Spleen (tissue), 11 donors: Measurements from ENCODE around the gene PAQR4. TPM values are rescaled to one million over a fixed set of nuclear protein-coding genes. Genes with fewer than 3 reads are reported as not detected.
A peak's percentile ranks its signal among the peaks of the same experiment; 100 is the strongest.

ENCODE experiments used
- DNase-seq: peaks from one replicate; pipeline ENCODE4 v3.0.0-alpha.2; 2020
- H3K27ac ChIP-seq, 8 donors: fragments of 200-600 bp; sonication (generic) in 7 of 8; 1 replicate in 4 of 8; 2 replicates in 4 of 8; pipeline versions ENCODE4 v1.5.0 to v1.8.0; 2016 to 2021; ENCODE audit warnings: inconsistent platforms in 4 of 8, mild to moderate bottlenecking in 4 of 8, moderate library complexity in 1 of 8
- H3K27me3 ChIP-seq, 7 donors: fragments of 200-600 bp; sonication (generic) in 6 of 7; replicated peaks in 1 of 7; 1 replicate in 4 of 7; 2 replicates in 3 of 7; pipeline versions ENCODE4 v1.5.0 to v1.8.0; 2016 to 2021; ENCODE audit warnings: inconsistent platforms in 3 of 7, mild to moderate bottlenecking in 1 of 7
- H3K36me3 ChIP-seq, 6 donors: fragments of 200-600 bp; sonication (generic) in 5 of 6; 1 replicate in 4 of 6; 2 replicates in 2 of 6; pipeline versions ENCODE4 v1.5.0 to v1.8.0; 2016 to 2021; ENCODE audit warnings: inconsistent platforms in 2 of 6
- H3K4me1 ChIP-seq, 6 donors: fragments of 200-600 bp; sonication (generic) in 5 of 6; 1 replicate in 3 of 6; 2 replicates in 3 of 6; pipeline versions ENCODE4 v1.5.0 to v1.8.0; 2016 to 2021; ENCODE audit warnings: inconsistent platforms in 3 of 6
- H3K4me3 ChIP-seq, 8 donors: fragments of 200-600 bp; sonication (generic) in 7 of 8; 1 replicate in 4 of 8; 2 replicates in 4 of 8; pipeline versions ENCODE4 v1.5.0 to v1.8.0; 2016 to 2021; ENCODE audit warnings: inconsistent platforms in 4 of 8, mild to moderate bottlenecking in 4 of 8, moderate library complexity in 2 of 8
- H3K9me3 ChIP-seq, 8 donors: fragments of 200-600 bp; sonication (generic) in 7 of 8; 1 replicate in 4 of 8; 2 replicates in 4 of 8; pipeline versions ENCODE4 v1.5.0 to v1.8.0; 2016 to 2021; ENCODE audit warnings: inconsistent platforms in 4 of 8
- POLR2A ChIP-seq, 3 donors: fragments of 450-650 bp; IDR thresholded peaks; one replicate each; pipeline ENCODE4 v1.5.1; 2017; ENCODE audit warnings: antibody characterized with exemption in 3 of 3, mild to moderate bottlenecking in 1 of 3
- POLR2AphosphoS5 ChIP-seq, 3 donors: sonication (generic); formaldehyde crosslinking; IDR thresholded peaks; one replicate each; pipeline ENCODE4 v1.5.1; 2017; ENCODE audit warnings: antibody characterized with exemption in 3 of 3
- WGBS, 5 donors: extraction: QIAGEN DNeasy Blood & Tissue Kit in 3 of 5; methylation state at CpG; one replicate each; pipeline versions ENCODE4 v1.1.5 to v1.1.7; 2013 to 2018; 5-methylcytosine and 5-hydroxymethylcytosine counted together
- intact Hi-C: fragments of 100-400 bp; cut with DNase I; formaldehyde crosslinking; loops from one replicate; pipeline ENCODE4 v1.15.0; 2023; ENCODE audit warnings: low total_unique reads
- polyA plus RNA-seq, 3 donors: library from polyadenylated mRNA; stranded (reverse); fragments of 200-250 nt; gene quantifications; one replicate each; pipeline ENCODE4 v1.2.1, GENCODE V29; 2013
- total RNA-seq, 7 donors: library from RNA; depleted of rRNA in 3 of 7; stranded (reverse); fragments of >200 nt in 3 of 7; fragmentation: NEBNext Ultra II Directional in 4 of 7; extraction: Animal tissue kit (Norgen Biotek cat#: 25700) in 4 of 7; gene quantifications; one replicate each; pipeline versions ENCODE4 v1.1.0 to v1.2.1, GENCODE V29; 2016 to 2021
- TF ChIP-seq, protein P1 (sequence below), 11 experiments: fragments of 200-600 bp in 7 of 11; fragments of 450-650 bp in 4 of 11; sonication (generic) in 4 of 11; IDR thresholded peaks in 8 of 11; conservative IDR thresholded peaks in 3 of 11; 1 replicate in 7 of 11; 2 replicates in 4 of 11; pipeline versions ENCODE4 v1.4.0 to v1.8.0; 2016 to 2021; ENCODE audit warnings: antibody characterized with exemption in 11 of 11, inconsistent platforms in 4 of 11, mild to moderate bottlenecking in 1 of 11
- donor health status: healthy with polysubstance abuse.
- donor health status: DM: no; HTN: no; CAD: no; lungs with moderate emphysema.
- donor health status: DM: no; HTN: no; CAD: no.
- donor health status: Bipolar disorder and iron deficiency.
- donor health status: healthy.
- donor health status: DM: no; HTN: no; CAD: no.
- donor health status: DM: yes; HTN: yes; CAD: no.

Gene PAQR4
- total and polyA plus RNA-seq, 10 donors = 2.1 to 9.0 (median 6.3) TPM

DNA sequence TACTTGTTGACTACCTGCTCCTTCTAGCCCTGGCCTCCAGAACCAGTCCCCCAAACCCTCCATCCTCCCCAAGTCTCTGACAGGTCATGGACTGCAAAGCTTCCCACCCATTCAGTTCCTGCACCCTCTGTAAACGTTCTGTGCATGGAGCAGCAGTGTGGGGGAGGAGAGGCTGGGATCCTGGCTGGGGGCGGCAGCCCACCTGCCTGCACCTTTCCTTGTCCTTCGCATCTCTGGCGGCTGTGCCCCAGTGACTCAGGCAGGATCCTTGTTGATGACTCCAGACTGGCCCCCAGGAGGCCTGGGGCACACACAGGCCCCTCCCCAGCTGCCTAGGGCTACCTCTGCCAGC is 12.7 kb downstream of the PAQR4 start:
- 65 to 85% (median 75%) methylated on average over 4 of the region's 4 CpGs for WGBS, 5 donors
- H3K9me3 ChIP-seq = no peaks in the 10 kb centered on the region
- intact Hi-C loops = no loop called here

DNA sequence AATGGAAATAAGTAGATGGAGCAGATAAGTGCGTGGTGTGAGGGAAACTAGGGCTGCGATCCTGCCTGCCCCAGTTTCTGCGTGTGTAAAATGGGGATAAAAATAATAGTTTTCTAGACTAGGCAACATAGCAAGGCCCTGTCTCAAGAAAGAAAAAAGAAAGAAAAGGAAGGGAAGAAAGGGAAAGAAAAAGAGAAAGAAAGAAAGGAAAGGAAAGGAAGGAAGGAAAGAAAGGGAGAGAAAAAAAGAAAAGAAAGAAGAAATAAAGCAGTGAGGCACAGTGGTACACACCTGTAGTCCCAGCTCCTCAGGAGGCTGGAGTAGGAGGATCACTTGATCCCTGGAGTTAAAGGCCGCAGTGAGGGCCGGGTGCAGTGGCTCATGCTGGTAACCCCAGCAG is 13.3 kb downstream of the PAQR4 start:
- Histone ChIP-seq H3K27ac (no peak overlapping the region), H3K4me3 (no peak overlapping the region), H3K4me1 (peaks cover 16 to 65% (median 38%) of the 10 kb centered on the region in 6 donors), H3K36me3 (peaks cover 0 to 4% (median 0%) of the 10 kb centered on the region in 6 donors), H3K9me3 (no peaks in the 10 kb centered on the region), H3K27me3 (peaks cover 0 to 32% (median 5%) of the 10 kb centered on the region in 7 donors)
- no peak for DNase-seq
- TF ChIP-seq POLR2A (IDR thresholded peaks at IDR 0.05) (no peak), POLR2AphosphoS5 (IDR thresholded peaks at IDR 0.05) (no peak)
- TF ChIP-seq, protein P1, sequence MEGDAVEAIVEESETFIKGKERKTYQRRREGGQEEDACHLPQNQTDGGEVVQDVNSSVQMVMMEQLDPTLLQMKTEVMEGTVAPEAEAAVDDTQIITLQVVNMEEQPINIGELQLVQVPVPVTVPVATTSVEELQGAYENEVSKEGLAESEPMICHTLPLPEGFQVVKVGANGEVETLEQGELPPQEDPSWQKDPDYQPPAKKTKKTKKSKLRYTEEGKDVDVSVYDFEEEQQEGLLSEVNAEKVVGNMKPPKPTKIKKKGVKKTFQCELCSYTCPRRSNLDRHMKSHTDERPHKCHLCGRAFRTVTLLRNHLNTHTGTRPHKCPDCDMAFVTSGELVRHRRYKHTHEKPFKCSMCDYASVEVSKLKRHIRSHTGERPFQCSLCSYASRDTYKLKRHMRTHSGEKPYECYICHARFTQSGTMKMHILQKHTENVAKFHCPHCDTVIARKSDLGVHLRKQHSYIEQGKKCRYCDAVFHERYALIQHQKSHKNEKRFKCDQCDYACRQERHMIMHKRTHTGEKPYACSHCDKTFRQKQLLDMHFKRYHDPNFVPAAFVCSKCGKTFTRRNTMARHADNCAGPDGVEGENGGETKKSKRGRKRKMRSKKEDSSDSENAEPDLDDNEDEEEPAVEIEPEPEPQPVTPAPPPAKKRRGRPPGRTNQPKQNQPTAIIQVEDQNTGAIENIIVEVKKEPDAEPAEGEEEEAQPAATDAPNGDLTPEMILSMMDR (IDR thresholded peaks at IDR 0.05 in 8 of 11, conservative IDR thresholded peaks at IDR 0.05 in 3 of 11) = no peak
- 91 to 95% (median 92%) methylated on average over 5 of the region's 5 CpGs for WGBS, 5 donors
- intact Hi-C loops = no loop called here

More for the DNA sequence above, 12.7 kb downstream of the PAQR4 start:
- Histone ChIP-seq H3K36me3 (peaks cover 0 to 9% (median 0%) of the 10 kb centered on the region in 6 donors), H3K27ac (peak overlapping the region in 1 of 8 donors; percentile 91), H3K4me3 (no peak overlapping the region), H3K27me3 (peaks cover 0 to 26% (median 5%) of the 10 kb centered on the region in 7 donors), H3K4me1 (peaks cover 16 to 65% (median 38%) of the 10 kb centered on the region in 6 donors)
- DNase-seq = no peak
- TF ChIP-seq, protein P1 (IDR thresholded peaks at IDR 0.05 in 8 of 11, conservative IDR thresholded peaks at IDR 0.05 in 3 of 11) = no peak
- TF ChIP-seq POLR2A (IDR thresholded peaks at IDR 0.05) (no peak), POLR2AphosphoS5 (IDR thresholded peaks at IDR 0.05) (no peak)

DNA sequence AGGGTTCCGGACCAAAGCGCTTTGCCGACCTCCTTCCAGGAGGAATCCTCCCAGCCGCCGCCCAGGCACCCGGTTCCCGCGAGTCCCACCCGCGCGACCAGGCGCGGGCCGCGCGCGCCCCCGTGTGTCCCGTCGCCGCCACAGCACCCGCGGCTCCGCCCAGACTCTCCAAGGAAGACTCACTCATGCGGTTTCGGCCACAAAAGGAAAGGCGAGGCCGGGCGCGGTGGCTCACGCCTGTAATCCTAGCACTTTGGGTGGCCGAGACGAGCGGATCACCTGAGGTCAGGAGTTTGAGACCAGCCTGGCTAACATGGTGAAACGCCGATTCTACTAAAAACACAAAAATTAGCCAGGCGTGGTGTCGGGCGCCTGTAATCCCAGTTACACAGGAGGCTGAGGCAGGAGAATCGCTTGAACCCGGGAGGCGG is 14.6 kb downstream of the PAQR4 start:
- H3K4me3 ChIP-seq = peak overlapping the region in 5 of 8 donors; percentile 4 to 53 (median 13)
- H3K4me1 ChIP-seq = peaks cover 16 to 65% (median 38%) of the 10 kb centered on the region in 6 donors
- intact Hi-C loops = no loop called here
- H3K9me3 ChIP-seq = no peaks in the 10 kb centered on the region
- H3K27ac ChIP-seq = no peak overlapping the region
- TF ChIP-seq POLR2A (IDR thresholded peaks at IDR 0.05) = no peak
- TF ChIP-seq, protein P1 (IDR thresholded peaks at IDR 0.05 in 8 of 11, conservative IDR thresholded peaks at IDR 0.05 in 3 of 11) = peak; percentile 67 to 99 (median 95)
- peak in 2 of 3 donors; percentile 36 to 55 for TF ChIP-seq POLR2AphosphoS5 (IDR thresholded peaks at IDR 0.05)
- whole genome bisulfite sequencing, 5 donors = 7 to 15% (median 9%) methylated on average over 18 to 42 of the region's 42 CpGs
- H3K36me3 ChIP-seq = no peaks in the 10 kb centered on the region
- DNase-seq = peak; percentile 93
- peaks cover 0 to 45% (median 8%) of the 10 kb centered on the region in 7 donors for H3K27me3 ChIP-seq

DNA sequence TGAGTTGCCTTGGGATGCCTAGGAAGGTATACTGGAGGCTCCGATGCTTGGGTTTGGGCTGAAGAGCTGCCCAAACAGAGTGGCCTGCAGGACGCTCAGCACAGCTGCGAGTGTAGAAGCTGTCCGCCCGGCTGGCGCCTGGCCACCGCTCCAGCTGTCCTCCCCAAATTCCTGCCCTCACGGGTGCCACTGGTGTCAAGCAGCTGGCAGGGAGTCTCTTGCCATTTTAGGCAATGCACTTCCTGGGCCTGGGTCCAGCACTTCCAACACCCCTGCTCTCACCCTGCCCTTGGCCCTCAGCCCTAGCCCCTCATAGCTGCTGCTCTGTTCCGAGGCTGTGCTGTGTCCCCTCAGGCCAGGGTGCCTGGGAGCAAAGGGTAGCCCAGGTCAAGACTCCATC is 16.3 kb downstream of the PAQR4 start:
- Histone ChIP-seq H3K36me3 (no peaks in the 10 kb centered on the region), H3K4me3 (no peak overlapping the region), H3K4me1 (peaks cover 16 to 51% (median 27%) of the 10 kb centered on the region in 6 donors), H3K27ac (no peak overlapping the region), H3K27me3 (peaks cover 0 to 48% (median 3%) of the 10 kb centered on the region in 7 donors), H3K9me3 (no peaks in the 10 kb centered on the region)
- DNase-seq = no peak
- intact Hi-C loops = no loop called here
- TF ChIP-seq POLR2A (IDR thresholded peaks at IDR 0.05) = no peak
- peak; percentile 45 to 72 (median 53) for TF ChIP-seq POLR2AphosphoS5 (IDR thresholded peaks at IDR 0.05)
- TF ChIP-seq, protein P1 (IDR thresholded peaks at IDR 0.05 in 8 of 11, conservative IDR thresholded peaks at IDR 0.05 in 3 of 11) = no peak
- WGBS, 5 donors = 79 to 88% (median 81%) methylated on average over 6 to 9 of the region's 9 CpGs
